DOHH2 (cell line): ENCODE measurements around the gene NCAM2.

Experiments used
- H3F3A ChIP-seq: fragments of 200-600 bp; sonication (generic), shearing (Covaris generic); 2 replicates; pipeline ENCODE4 v1.6.0; 2016; ENCODE audit warnings: antibody characterized with exemption, mild to moderate bottlenecking; ENCODE audit not compliant: control insufficient read depth, insufficient read depth
- H3K27ac ChIP-seq: fragments of 200-600 bp; sonication (generic); 2 replicates; pipeline ENCODE4 v1.5.1; 2014; ENCODE audit warnings: low read depth, mild to moderate bottlenecking, low read length, moderate library complexity
- H3K27me3 ChIP-seq: fragments of 200-600 bp; sonication (generic); 2 replicates; pipeline ENCODE4 v1.6.1; 2014; ENCODE audit warnings: mild to moderate bottlenecking, low read length, mixed read lengths; ENCODE audit not compliant: control insufficient read depth
- H3K36me3 ChIP-seq: fragments of 200-600 bp; sonication (generic); 2 replicates; pipeline ENCODE4 v1.6.1; 2014; ENCODE audit warnings: mild to moderate bottlenecking, low read length, moderate library complexity, mixed read lengths; ENCODE audit not compliant: control insufficient read depth
- H3K4me1 ChIP-seq: fragments of 200-600 bp; sonication (generic); 2 replicates; pipeline ENCODE4 v1.6.1; 2014; ENCODE audit warnings: mild to moderate bottlenecking, low read length, mixed read lengths; ENCODE audit not compliant: control insufficient read depth
- H3K4me2 ChIP-seq: fragments of 200-600 bp; sonication (generic); 2 replicates; pipeline ENCODE4 v1.6.0; 2014; ENCODE audit warnings: mild to moderate bottlenecking, low read length, moderate library complexity
- H3K4me3 ChIP-seq: fragments of 200-600 bp; sonication (generic); 2 replicates; pipeline ENCODE4 v1.5.1; 2014; ENCODE audit warnings: mild to moderate bottlenecking, low read length, mixed read lengths
- H3K79me2 ChIP-seq: fragments of 200-600 bp; sonication (generic); 2 replicates; pipeline ENCODE4 v1.6.1; 2014; ENCODE audit warnings: mild to moderate bottlenecking, low read length, mixed read lengths; ENCODE audit not compliant: control insufficient read depth
- H3K9me2 ChIP-seq: fragments of 200-600 bp; sonication (generic); replicated peaks from 2 replicates; pipeline ENCODE4 v1.6.1; 2014; ENCODE audit warnings: mild to moderate bottlenecking, low read length, mixed read lengths; ENCODE audit not compliant: control insufficient read depth
- H3K9me3 ChIP-seq: fragments of 200-600 bp; sonication (generic); 2 replicates; pipeline ENCODE4 v1.6.1; 2014; ENCODE audit warnings: antibody characterized with exemption, low read length, mixed read lengths; ENCODE audit not compliant: control insufficient read depth, insufficient read depth
- H4K20me1 ChIP-seq: fragments of 200-600 bp; sonication (generic); 2 replicates; pipeline ENCODE4 v1.6.0; 2014; ENCODE audit warnings: low read depth, mild to moderate bottlenecking, antibody characterized with exemption, low read length, moderate library complexity; ENCODE audit not compliant: control insufficient read depth, insufficient read depth
- EZH2phosphoT487 ChIP-seq: fragments of 200-600 bp; sonication (generic); IDR thresholded peaks from 2 replicates; pipeline ENCODE4 v1.6.1; 2017; ENCODE audit warnings: borderline replicate concordance, mild to moderate bottlenecking, antibody characterized with exemption, low read length, moderate library complexity, mixed read lengths
- TF ChIP-seq, protein P1 (sequence below): fragments of 200-600 bp; sonication (generic); IDR thresholded peaks from one replicate; pipeline ENCODE4 v1.5.1; 2014; ENCODE audit warnings: antibody characterized with exemption, mild to moderate bottlenecking, low read depth, low read length; ENCODE audit not compliant: poor library complexity, severe bottlenecking

The NCAM2 gene

DNA sequence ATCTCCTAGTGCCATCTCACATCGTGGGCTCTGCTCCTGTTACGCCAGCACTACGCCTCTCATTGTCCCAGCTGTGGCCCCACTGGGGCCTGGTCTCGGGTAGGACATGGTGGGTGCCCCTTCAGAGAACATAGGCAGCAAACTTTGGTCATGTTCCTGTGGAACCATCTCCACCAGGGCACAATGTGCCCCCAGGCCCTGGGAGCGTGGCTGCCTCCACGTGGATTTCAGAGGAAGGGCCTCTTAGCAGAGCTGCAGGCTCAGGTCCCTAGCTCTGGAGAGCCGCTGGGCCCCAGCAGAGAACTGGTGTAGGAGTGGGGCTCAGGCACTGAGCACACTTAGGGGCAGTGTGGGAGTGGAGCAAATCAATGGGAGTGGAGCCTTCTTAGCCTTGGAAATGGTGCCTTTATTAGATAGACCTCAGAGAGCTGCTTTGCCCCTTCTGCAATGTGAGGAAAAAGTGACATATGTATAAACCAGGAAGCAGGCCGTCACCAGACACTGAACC lies 460.0 kb downstream of the NCAM2 start:
- peaks cover 26% of the 10 kb centered on the region for H3K4me1 ChIP-seq
- H3K9me2 ChIP-seq = no peaks in the 10 kb centered on the region; the same call in 1 of the 2 replicates
- TF ChIP-seq, protein P1, sequence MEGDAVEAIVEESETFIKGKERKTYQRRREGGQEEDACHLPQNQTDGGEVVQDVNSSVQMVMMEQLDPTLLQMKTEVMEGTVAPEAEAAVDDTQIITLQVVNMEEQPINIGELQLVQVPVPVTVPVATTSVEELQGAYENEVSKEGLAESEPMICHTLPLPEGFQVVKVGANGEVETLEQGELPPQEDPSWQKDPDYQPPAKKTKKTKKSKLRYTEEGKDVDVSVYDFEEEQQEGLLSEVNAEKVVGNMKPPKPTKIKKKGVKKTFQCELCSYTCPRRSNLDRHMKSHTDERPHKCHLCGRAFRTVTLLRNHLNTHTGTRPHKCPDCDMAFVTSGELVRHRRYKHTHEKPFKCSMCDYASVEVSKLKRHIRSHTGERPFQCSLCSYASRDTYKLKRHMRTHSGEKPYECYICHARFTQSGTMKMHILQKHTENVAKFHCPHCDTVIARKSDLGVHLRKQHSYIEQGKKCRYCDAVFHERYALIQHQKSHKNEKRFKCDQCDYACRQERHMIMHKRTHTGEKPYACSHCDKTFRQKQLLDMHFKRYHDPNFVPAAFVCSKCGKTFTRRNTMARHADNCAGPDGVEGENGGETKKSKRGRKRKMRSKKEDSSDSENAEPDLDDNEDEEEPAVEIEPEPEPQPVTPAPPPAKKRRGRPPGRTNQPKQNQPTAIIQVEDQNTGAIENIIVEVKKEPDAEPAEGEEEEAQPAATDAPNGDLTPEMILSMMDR = no peak
- no peak for TF ChIP-seq EZH2phosphoT487
- H3K79me2 ChIP-seq = no peaks in the 10 kb centered on the region
- no peak overlapping the region for H3K27ac ChIP-seq
- no peaks in the 10 kb centered on the region for H3F3A ChIP-seq
- no peaks in the 10 kb centered on the region for H3K27me3 ChIP-seq
- no peak overlapping the region for H3K4me2 ChIP-seq
- peaks cover 17% of the 10 kb centered on the region; the same call in 1 of the 2 replicates for H3K9me3 ChIP-seq
- no peak overlapping the region for H3K4me3 ChIP-seq
- peaks cover 11% of the 10 kb centered on the region for H3K36me3 ChIP-seq
- H4K20me1 ChIP-seq = no peaks in the 10 kb centered on the region

DNA sequence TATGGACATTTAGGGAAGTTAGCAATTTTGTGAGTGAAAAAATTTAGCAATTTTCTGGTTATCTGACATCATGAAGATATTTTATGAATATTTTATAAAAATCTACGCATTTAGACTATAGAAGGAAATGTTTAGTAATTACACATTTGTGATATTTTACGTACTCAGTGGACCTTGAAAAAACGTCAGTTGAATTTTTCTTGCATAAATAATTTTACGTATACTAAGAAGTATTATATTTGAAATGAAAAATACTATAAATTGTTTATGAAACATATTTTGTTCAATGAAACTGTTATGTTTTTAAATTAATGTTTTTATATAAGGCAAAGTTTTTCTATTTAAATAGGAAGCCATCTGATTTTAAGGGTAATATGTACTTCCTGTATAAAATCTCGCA lies 462.8 kb downstream of the NCAM2 start:
- Histone ChIP-seq H3K79me2 (no peaks in the 10 kb centered on the region), H3K4me3 (no peak overlapping the region), H3K9me2 (no peaks in the 10 kb centered on the region; the same call in 1 of the 2 replicates), H4K20me1 (no peaks in the 10 kb centered on the region), H3K4me2 (no peak overlapping the region), H3K9me3 (peaks cover 15% of the 10 kb centered on the region; the same call in 1 of the 2 replicates), H3K27me3 (no peaks in the 10 kb centered on the region), H3K27ac (no peak overlapping the region), H3K4me1 (peaks cover 6% of the 10 kb centered on the region), H3K36me3 (peaks cover 7% of the 10 kb centered on the region), H3F3A (no peaks in the 10 kb centered on the region)
- TF ChIP-seq, protein P1 = no peak
- no peak for TF ChIP-seq EZH2phosphoT487

DNA sequence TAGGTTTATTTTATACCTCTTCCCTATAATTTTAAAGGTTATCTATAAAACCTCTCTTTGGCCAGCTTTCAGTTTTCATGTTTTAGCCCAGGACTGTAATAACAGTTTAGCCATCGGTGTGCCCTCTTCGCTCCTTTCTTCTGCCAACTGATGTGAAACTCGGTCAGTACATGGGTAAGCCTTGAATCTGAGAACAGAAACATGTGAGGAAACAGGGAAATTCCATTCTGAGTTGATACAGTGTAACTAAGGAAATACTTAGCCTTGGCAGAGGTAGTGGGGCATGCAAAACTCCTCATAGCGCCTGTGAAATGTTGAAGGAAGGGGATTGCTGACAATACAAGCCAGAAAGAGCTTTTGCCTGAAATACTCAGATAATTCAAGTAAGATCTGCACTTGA lies 465.2 kb downstream of the NCAM2 start:
- Histone ChIP-seq H4K20me1 (no peaks in the 10 kb centered on the region), H3K27ac (no peak overlapping the region), H3K4me3 (no peak overlapping the region), H3K9me2 (no peaks in the 10 kb centered on the region; the same call in 1 of the 2 replicates), H3K36me3 (no peaks in the 10 kb centered on the region), H3K4me2 (no peak overlapping the region), H3F3A (no peaks in the 10 kb centered on the region), H3K27me3 (no peaks in the 10 kb centered on the region), H3K9me3 (peaks cover 4% of the 10 kb centered on the region; the same call in 1 of the 2 replicates), H3K4me1 (peaks cover 4% of the 10 kb centered on the region), H3K79me2 (no peaks in the 10 kb centered on the region)
- no peak for TF ChIP-seq EZH2phosphoT487
- TF ChIP-seq, protein P1 = no peak

DNA sequence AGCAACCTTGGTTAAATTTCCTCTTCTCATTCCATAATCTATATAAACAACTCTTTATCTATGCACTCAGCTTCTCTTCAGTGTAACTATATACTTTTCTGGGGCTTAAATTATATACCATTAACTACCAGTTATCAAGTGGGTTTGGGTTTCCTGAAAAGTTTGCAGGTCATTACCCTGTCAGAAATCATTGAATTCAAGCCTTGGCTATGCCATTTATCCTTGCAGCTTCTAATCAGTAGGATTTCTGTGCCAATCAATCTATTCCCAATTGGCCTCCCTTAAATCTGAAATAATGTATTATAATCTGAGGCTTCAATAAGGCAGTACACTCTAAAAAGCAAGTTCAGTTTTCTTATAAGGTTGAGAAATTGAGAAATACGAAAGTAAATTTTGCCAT lies 466.5 kb downstream of the NCAM2 start:
- Histone ChIP-seq H3K9me3 (peaks cover 4% of the 10 kb centered on the region; the same call in 1 of the 2 replicates), H3K4me2 (no peak overlapping the region), H3F3A (no peaks in the 10 kb centered on the region), H3K9me2 (no peaks in the 10 kb centered on the region; the same call in 1 of the 2 replicates), H3K4me3 (no peak overlapping the region), H3K27me3 (no peaks in the 10 kb centered on the region), H3K4me1 (peaks cover 4% of the 10 kb centered on the region), H4K20me1 (no peaks in the 10 kb centered on the region), H3K36me3 (no peaks in the 10 kb centered on the region), H3K79me2 (no peaks in the 10 kb centered on the region), H3K27ac (no peak overlapping the region)
- TF ChIP-seq, protein P1 = no peak
- TF ChIP-seq EZH2phosphoT487 = no peak
